HPDE6-E6E7 (cell line): ENCODE data around the gene CYSTM1.

ENCODE experiments used
- DNase-seq: peaks from one replicate; pipeline ENCODE4 v3.0.0; 2011; ENCODE audit warnings: missing footprints; ENCODE audit errors: extremely low spot score

Gene CYSTM1

GRCh38 chr5:140255460-140256157 lies 80.6 kb downstream of the CYSTM1 start:
- DNase-seq, result no peak

GRCh38 chr5:140256726-140257125 lies 81.7 kb downstream of the CYSTM1 start:
- DNase-seq, result no peak

- DNase-seq, result no peak
These were observed 83.0 kb downstream of the CYSTM1 start for GRCh38 chr5:140258016-140258415.

GRCh38 chr5:140258873-140259272 lies 83.9 kb downstream of the CYSTM1 start:
- no peak for DNase-seq

- DNase-seq, result peak; percentile 89
These were observed 84.5 kb downstream of the CYSTM1 start for GRCh38 chr5:140259500-140259899.

- DNase-seq, result no peak
These were observed 85.2 kb downstream of the CYSTM1 start for GRCh38 chr5:140260089-140260656.

GRCh38 chr5:140261403-140262171 lies 86.6 kb downstream of the CYSTM1 start:
- peak; percentile 95 for DNase-seq

GRCh38 chr5:140262221-140262620 lies 87.2 kb downstream of the CYSTM1 start:
- DNase-seq, result no peak

GRCh38 chr5:140262839-140263238 lies 87.9 kb downstream of the CYSTM1 start:
- no peak for DNase-seq

GRCh38 chr5:140265845-140266244 lies 90.9 kb downstream of the CYSTM1 start:
- DNase-seq, result no peak

- DNase-seq, result no peak
These were observed 91.6 kb downstream of the CYSTM1 start for GRCh38 chr5:140266471-140267200.

- DNase-seq, result no peak
These were observed 92.2 kb downstream of the CYSTM1 start for GRCh38 chr5:140267201-140267540.

GRCh38 chr5:140267559-140268018 lies 92.6 kb downstream of the CYSTM1 start:
- no peak for DNase-seq

GRCh38 chr5:140270008-140270407 lies 95.0 kb downstream of the CYSTM1 start:
- no peak for DNase-seq

GRCh38 chr5:140273401-140273877 lies 98.5 kb downstream of the CYSTM1 start:
- DNase-seq, result no peak

GRCh38 chr5:140275837-140276236 lies 100.8 kb downstream of the CYSTM1 start:
- no peak for DNase-seq

- DNase-seq, result no peak
These were observed 107.3 kb downstream of the CYSTM1 start for GRCh38 chr5:140282266-140282665.

GRCh38 chr5:140284013-140284412 lies 109.0 kb downstream of the CYSTM1 start:
- no peak for DNase-seq

- no peak for DNase-seq
These were observed 111.4 kb downstream of the CYSTM1 start for GRCh38 chr5:140286424-140286823.

- no peak for DNase-seq
These were observed 113.0 kb downstream of the CYSTM1 start for GRCh38 chr5:140287801-140288521.
